ENCODE measurements around the gene FTCD. TPM values are rescaled to one million over a fixed set of nuclear protein-coding genes. Genes with fewer than 3 reads are reported as not detected.

Gene FTCD
- total RNA-seq, 1 experiment from 2014 or later: 0.40 TPM

- Histone ChIP-seq H3K79me2 (ENCODE audit: low read length) (no peaks in the 10 kb centered on the region), H4K20me1 (ENCODE audit: low read length) (no peaks in the 10 kb centered on the region), H3K9me2 (replicated peaks; ENCODE audit: low read length) (no peaks in the 10 kb centered on the region), H3K4me2 (ENCODE audit: low read length) (no peak overlapping the region), H3K9ac (ENCODE audit: low read length) (no peak overlapping the region), H3K27ac (ENCODE audit: low read length) (no peak overlapping the region), H3K36me3 (ENCODE audit: low read depth, low read length) (peaks cover 17% of the 10 kb centered on the region), H3K27me3 (ENCODE audit: low read length) (no peaks in the 10 kb centered on the region), H3K4me3 (ENCODE audit: low read length) (no peak overlapping the region), H3K9me3 (ENCODE audit: low read length) (no peaks in the 10 kb centered on the region), H2AFZ (ENCODE audit: low read length) (no peak overlapping the region), H3K4me1 (ENCODE audit: insufficient read depth, low read length) (no peaks in the 10 kb centered on the region), H3F3A (ENCODE audit: low read length, unreplicated experiment) (no peaks in the 10 kb centered on the region)
- ATAC-seq (peak; percentile 2), DNase-seq (no peak)
- BruUV-seq (replicated peaks): no TSS peak
- ChIA-PET CTCF (no interaction called here), POLR2A (ENCODE audit: unreplicated experiment) (interaction anchor here (0.5 kb wide), 1 partner anchor 157 kb away, joined by 13 read pairs; no protein-coding TSS in a partner anchor)
- intact Hi-C loops (cut with micrococcal nuclease): no loop called here
- TF ChIP-seq EZH2 (IDR thresholded peaks at IDR 0.05; ENCODE audit: low read length, unreplicated experiment) (no peak), CTCF (conservative IDR thresholded peaks at IDR 0.05; ENCODE audit: low read depth, low read length) (no peak), EZH2phosphoT487 (IDR thresholded peaks at IDR 0.05; ENCODE audit: borderline replicate concordance, low read length) (no peak)
These were observed 24.4 kb downstream of the FTCD start for GRCh38 chr21:46130831-46131587.

- POLR2A ChIA-PET (ENCODE audit: unreplicated experiment): no interaction called here
- BruUV-seq (replicated peaks): no TSS peak
These were observed 25.3 kb downstream of the FTCD start for GRCh38 chr21:46129846-46130651.

More at GRCh38 chr21:46129846-46130651, 25.3 kb downstream of the FTCD start:
- H3K4me2 ChIP-seq (ENCODE audit: low read length): no peak overlapping the region
- CTCF ChIA-PET: no interaction called here
- DNase-seq (no peak), ATAC-seq (no peak)
- H2AFZ ChIP-seq (ENCODE audit: low read length): no peak overlapping the region
- intact Hi-C loops (cut with micrococcal nuclease): no loop called here
- H3F3A ChIP-seq (ENCODE audit: low read length, unreplicated experiment): no peaks in the 10 kb centered on the region
- no peaks in the 10 kb centered on the region for H3K9me2 ChIP-seq (replicated peaks; ENCODE audit: low read length)
- H3K4me3 ChIP-seq (ENCODE audit: low read length): no peak overlapping the region
- no peaks in the 10 kb centered on the region for H4K20me1 ChIP-seq (ENCODE audit: low read length)
- no peak overlapping the region for H3K27ac ChIP-seq (ENCODE audit: low read length)
- TF ChIP-seq EZH2 (IDR thresholded peaks at IDR 0.05; ENCODE audit: low read length, unreplicated experiment): no peak
- TF ChIP-seq EZH2phosphoT487 (IDR thresholded peaks at IDR 0.05; ENCODE audit: borderline replicate concordance, low read length): no peak
- TF ChIP-seq CTCF (conservative IDR thresholded peaks at IDR 0.05; ENCODE audit: low read depth, low read length): no peak
- no peaks in the 10 kb centered on the region for H3K79me2 ChIP-seq (ENCODE audit: low read length)
- H3K36me3 ChIP-seq (ENCODE audit: low read depth, low read length): peaks cover 23% of the 10 kb centered on the region
- no peak overlapping the region for H3K9ac ChIP-seq (ENCODE audit: low read length)
- no peaks in the 10 kb centered on the region for H3K9me3 ChIP-seq (ENCODE audit: low read length)
- H3K4me1 ChIP-seq (ENCODE audit: insufficient read depth, low read length): no peaks in the 10 kb centered on the region
- H3K27me3 ChIP-seq (ENCODE audit: low read length): no peaks in the 10 kb centered on the region
